ENCODE data around the gene FBXL22.
A peak's percentile ranks its signal among the peaks of the same experiment; 100 is the strongest.

The FBXL22 gene

GRCh38 chr15:63595065-63595464 is 2.1 kb upstream of the FBXL22 start:
- TF ChIP-seq CTCF (IDR thresholded peaks at IDR 0.05) = no peak

- no peak for TF ChIP-seq CTCF (IDR thresholded peaks at IDR 0.05)
Observed at GRCh38 chr15:63595688-63596087, 1.5 kb upstream of the FBXL22 start.

GRCh38 chr15:63596676-63597037 is 530 bp upstream of the FBXL22 start:
- no peak for TF ChIP-seq CTCF (IDR thresholded peaks at IDR 0.05)

- no peak for TF ChIP-seq CTCF (IDR thresholded peaks at IDR 0.05)
Observed at GRCh38 chr15:63597821-63598220, 634 bp downstream of the FBXL22 start.

GRCh38 chr15:63598473-63599400 is 1.6 kb downstream of the FBXL22 start:
- TF ChIP-seq CTCF (IDR thresholded peaks at IDR 0.05) = no peak

GRCh38 chr15:63599401-63600000 is 2.3 kb downstream of the FBXL22 start:
- TF ChIP-seq CTCF (IDR thresholded peaks at IDR 0.05) = peak; percentile 68

- no peak for TF ChIP-seq CTCF (IDR thresholded peaks at IDR 0.05)
Observed at GRCh38 chr15:63600001-63600615, 2.9 kb downstream of the FBXL22 start.

Data from LNCAP (cell line).